Uterus (tissue), 4 donors: ENCODE results near the gene TMEM187. TPM values are rescaled to one million over a fixed set of nuclear protein-coding genes. Genes with fewer than 3 reads are reported as not detected.

Experiments used
- DNase-seq, 2 donors: peaks; one replicate each; pipeline ENCODE4 v3.0.0-alpha.2; 2019 to 2020
- H3K27ac ChIP-seq, 2 donors: fragments of 200-600 bp; sonication (generic); 1 replicate in 1 of 2; 2 replicates in 1 of 2; pipeline ENCODE4 v1.5.1; 2016 to 2018
- H3K27me3 ChIP-seq, 2 donors: fragments of 200-600 bp; sonication (generic); one replicate each; pipeline ENCODE4 v1.5.1; 2018 to 2019; ENCODE audit warnings: control low read depth in 1 of 2
- H3K36me3 ChIP-seq, 2 donors: fragments of 200-600 bp; sonication (generic); one replicate each; pipeline ENCODE4 v1.5.1; 2019; ENCODE audit warnings: control low read depth in 1 of 2
- H3K4me1 ChIP-seq, 2 donors: fragments of 200-600 bp; sonication (generic); one replicate each; pipeline ENCODE4 v1.5.1; 2018 to 2019; ENCODE audit warnings: control low read depth in 1 of 2
- H3K4me3 ChIP-seq, 2 donors: fragments of 200-600 bp; sonication (generic); 1 replicate in 1 of 2; 2 replicates in 1 of 2; pipeline ENCODE4 v1.5.1; 2018 to 2019; ENCODE audit warnings: mild to moderate bottlenecking in 1 of 2
- H3K9me3 ChIP-seq, 2 donors: fragments of 200-600 bp; sonication (generic); one replicate each; pipeline ENCODE4 v1.5.1; 2019; ENCODE audit warnings: control low read depth in 1 of 2
- POLR2A ChIP-seq, 2 donors: fragments of 450-650 bp; IDR thresholded peaks; one replicate each; pipeline ENCODE4 v1.6.1; 2016; ENCODE audit warnings: antibody characterized with exemption in 2 of 2, mild to moderate bottlenecking in 1 of 2, moderate library complexity in 1 of 2
- intact Hi-C: fragments of 100-400 bp; cut with DNase I; formaldehyde crosslinking; loops from one replicate; pipeline ENCODE4 v1.15.1; 2023; ENCODE audit warnings: low total_unique reads
- total RNA-seq, 4 donors: library from RNA; depleted of rRNA in 3 of 4; stranded (reverse); fragments of >200 nt in 3 of 4; gene quantifications; one replicate each; pipeline versions ENCODE4 v1.1.0 to v1.2.4, GENCODE V29; 2014 to 2023
- TF ChIP-seq, protein P1 (sequence below), 4 experiments: fragments of 200-600 bp in 2 of 4; fragments of 450-650 bp in 2 of 4; sonication (generic) in 2 of 4; IDR thresholded peaks; one replicate each; pipeline ENCODE4 v1.5.1; 2016 to 2019; ENCODE audit warnings: antibody characterized with exemption in 4 of 4, mild to moderate bottlenecking in 2 of 4, moderate library complexity in 1 of 4
- donor health status: DM: yes; HTN: yes; CAD: no.

The TMEM187 gene
- total RNA-seq, 4 donors from 2014 or later, result 2.5 to 9.6 (median 6.2) TPM; not detected in 1

DNA sequence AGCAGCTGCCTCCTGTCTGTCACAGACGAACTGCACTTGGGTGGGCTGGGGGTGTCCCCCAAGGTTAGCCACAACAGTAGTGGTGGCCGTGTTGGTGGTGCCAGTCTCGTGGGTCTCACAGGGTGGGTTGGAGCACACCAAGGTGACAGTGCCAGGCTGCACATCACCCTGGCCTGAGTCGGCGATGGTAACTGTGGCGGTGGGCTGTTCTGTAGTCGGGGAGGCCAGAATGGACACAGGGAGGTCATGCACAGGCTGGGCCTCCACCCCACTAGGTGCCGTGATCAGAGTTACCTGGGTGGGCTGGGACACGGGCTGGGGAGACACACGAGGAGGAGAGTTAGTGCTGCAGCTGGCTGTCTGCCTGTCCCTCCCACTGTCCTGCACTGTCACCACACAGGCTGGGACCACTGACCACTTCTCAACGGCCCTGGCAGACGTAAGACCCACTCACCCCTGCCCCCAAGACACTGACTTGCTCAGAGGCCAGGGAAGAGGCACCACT, 17.3 kb upstream of the TMEM187 start:
- no peak for DNase-seq
- no peak overlapping the region for H3K27ac ChIP-seq

DNA sequence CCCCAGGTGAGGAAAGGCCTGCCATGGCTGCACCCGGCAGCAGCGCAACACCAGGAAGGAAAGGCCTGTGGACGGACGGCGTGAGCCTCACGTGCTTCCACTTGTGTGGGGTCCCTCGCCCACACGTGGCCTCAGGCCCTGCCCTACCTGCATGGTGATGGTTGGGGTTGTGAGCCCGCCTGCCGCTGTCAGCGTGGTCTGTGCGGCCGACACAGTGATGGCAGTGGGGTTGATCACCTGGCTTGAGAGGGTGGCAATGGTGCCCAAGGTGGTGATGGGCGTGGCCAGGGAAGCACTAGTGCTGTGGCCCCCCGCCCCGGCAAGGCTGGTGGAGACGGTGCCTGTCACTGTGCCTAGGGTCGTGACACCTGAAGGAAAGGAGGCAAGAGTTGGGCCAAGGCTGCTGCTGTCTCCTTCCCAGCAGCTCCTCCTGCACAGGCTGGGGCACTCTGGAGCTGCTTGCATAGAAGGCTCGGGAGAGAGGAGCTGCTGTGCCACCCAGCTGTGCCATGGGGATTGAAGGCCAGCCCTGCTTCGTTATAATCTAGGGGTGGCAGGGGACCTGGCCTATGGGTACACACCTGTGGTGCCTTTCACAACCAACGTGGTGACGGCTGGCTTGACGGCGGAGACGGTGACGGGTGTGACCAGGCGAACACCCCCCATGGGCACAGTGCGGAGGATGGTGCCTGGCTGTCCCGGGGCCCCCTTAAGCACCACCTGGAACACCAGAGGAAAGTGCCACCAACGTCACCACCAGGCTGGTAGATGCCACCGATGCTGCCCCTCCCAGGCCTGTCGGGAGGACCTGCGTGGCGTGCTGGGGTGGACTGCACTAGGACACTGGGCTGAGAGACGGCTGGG, 16.3 kb upstream of the TMEM187 start:
- no peaks in the 10 kb centered on the region for H3K9me3 ChIP-seq
- DNase-seq, result no peak
- H3K4me3 ChIP-seq, result no peak overlapping the region
- no peaks in the 10 kb centered on the region for H3K27me3 ChIP-seq
- intact Hi-C loops, result no loop called here
- H3K36me3 ChIP-seq, result no peaks in the 10 kb centered on the region
- H3K4me1 ChIP-seq, result no peaks in the 10 kb centered on the region
- no peak overlapping the region for H3K27ac ChIP-seq
- TF ChIP-seq, protein P1, sequence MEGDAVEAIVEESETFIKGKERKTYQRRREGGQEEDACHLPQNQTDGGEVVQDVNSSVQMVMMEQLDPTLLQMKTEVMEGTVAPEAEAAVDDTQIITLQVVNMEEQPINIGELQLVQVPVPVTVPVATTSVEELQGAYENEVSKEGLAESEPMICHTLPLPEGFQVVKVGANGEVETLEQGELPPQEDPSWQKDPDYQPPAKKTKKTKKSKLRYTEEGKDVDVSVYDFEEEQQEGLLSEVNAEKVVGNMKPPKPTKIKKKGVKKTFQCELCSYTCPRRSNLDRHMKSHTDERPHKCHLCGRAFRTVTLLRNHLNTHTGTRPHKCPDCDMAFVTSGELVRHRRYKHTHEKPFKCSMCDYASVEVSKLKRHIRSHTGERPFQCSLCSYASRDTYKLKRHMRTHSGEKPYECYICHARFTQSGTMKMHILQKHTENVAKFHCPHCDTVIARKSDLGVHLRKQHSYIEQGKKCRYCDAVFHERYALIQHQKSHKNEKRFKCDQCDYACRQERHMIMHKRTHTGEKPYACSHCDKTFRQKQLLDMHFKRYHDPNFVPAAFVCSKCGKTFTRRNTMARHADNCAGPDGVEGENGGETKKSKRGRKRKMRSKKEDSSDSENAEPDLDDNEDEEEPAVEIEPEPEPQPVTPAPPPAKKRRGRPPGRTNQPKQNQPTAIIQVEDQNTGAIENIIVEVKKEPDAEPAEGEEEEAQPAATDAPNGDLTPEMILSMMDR (IDR thresholded peaks at IDR 0.05), result no peak
- no peak for TF ChIP-seq POLR2A (IDR thresholded peaks at IDR 0.05)

More for the DNA sequence above, 17.3 kb upstream of the TMEM187 start:
- no peaks in the 10 kb centered on the region for H3K4me1 ChIP-seq
- H3K4me3 ChIP-seq, result no peak overlapping the region
- intact Hi-C loops, result no loop called here
- no peaks in the 10 kb centered on the region for H3K9me3 ChIP-seq
- no peaks in the 10 kb centered on the region for H3K27me3 ChIP-seq
- H3K36me3 ChIP-seq, result no peaks in the 10 kb centered on the region
- TF ChIP-seq POLR2A (IDR thresholded peaks at IDR 0.05), result no peak
- TF ChIP-seq, protein P1 (IDR thresholded peaks at IDR 0.05), result no peak

DNA sequence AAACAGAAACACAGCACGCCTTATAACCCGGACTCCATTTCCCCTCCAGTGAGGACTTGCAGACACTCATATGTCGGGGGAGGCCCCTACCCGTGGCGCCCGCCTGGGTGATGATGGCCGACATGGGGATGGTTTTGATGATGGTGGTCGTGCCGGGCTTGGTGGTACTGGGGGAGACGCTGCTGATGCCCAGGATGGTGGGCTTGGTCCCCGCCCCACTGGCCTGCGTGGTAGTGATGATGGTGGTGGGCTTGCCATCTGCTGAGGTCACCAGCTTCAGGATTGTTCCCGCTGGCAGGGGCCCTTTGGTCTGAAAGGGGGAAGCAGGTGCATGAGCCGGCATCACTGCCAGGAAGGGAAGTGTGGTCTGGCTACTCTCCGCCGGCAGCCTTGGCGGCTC, 15.3 kb upstream of the TMEM187 start:
- no peak for TF ChIP-seq POLR2A (IDR thresholded peaks at IDR 0.05)
- Histone ChIP-seq H3K9me3 (no peaks in the 10 kb centered on the region), H3K36me3 (no peaks in the 10 kb centered on the region), H3K27me3 (no peaks in the 10 kb centered on the region), H3K4me1 (no peaks in the 10 kb centered on the region), H3K27ac (no peak overlapping the region), H3K4me3 (no peak overlapping the region)
- intact Hi-C loops, result no loop called here
- DNase-seq, result no peak

DNA sequence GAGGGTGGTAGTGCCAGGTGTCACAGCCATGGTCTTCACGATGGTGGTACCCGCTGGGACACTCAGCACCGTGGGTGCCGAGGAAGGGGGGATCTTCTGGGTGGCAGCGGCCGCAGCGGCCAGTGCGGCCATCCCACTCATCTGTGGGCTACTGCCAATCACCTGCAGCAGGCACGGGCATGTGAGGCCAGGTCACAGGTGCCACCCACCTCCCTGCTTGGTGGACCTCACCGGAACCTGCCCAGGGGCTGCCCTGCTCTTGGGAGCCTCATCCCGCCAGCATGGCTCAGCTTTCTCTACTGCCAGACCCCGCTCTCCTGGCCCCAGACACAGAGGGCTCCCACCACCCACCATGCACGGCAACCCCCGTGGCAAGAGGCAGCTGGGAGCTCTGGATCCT, 13.9 kb upstream of the TMEM187 start:
- H3K27me3 ChIP-seq, result no peaks in the 10 kb centered on the region
- H3K4me3 ChIP-seq, result no peak overlapping the region
- H3K9me3 ChIP-seq, result no peaks in the 10 kb centered on the region
- no peaks in the 10 kb centered on the region for H3K4me1 ChIP-seq
- no peak overlapping the region for H3K27ac ChIP-seq
- no peak for DNase-seq
- intact Hi-C loops, result no loop called here
- no peaks in the 10 kb centered on the region for H3K36me3 ChIP-seq
- TF ChIP-seq POLR2A (IDR thresholded peaks at IDR 0.05), result no peak
- TF ChIP-seq, protein P1 (IDR thresholded peaks at IDR 0.05), result no peak

DNA sequence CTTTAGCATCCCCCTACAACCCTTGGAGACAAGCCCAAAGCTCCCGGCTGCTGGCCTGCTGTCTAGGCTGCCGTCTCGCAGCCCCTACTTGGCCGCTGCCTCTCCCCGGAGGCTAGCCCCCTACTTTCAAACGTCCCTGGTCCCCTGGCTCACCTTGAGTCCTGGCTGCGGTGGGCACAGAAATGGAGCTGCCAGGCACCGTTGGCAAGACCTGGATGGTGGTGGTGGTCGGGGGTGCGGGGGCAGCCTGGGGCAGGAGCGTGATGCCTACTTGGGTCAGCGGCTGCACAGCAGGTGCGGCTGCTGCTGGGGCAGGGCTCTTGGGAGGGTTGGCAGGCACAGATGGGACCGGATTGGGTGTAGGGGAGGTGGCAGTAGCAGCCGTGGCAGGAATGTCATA, 12.9 kb upstream of the TMEM187 start:
- H3K36me3 ChIP-seq, result no peaks in the 10 kb centered on the region
- no peak overlapping the region for H3K27ac ChIP-seq
- H3K4me3 ChIP-seq, result no peak overlapping the region
- no peaks in the 10 kb centered on the region for H3K4me1 ChIP-seq
- H3K9me3 ChIP-seq, result no peaks in the 10 kb centered on the region
- H3K27me3 ChIP-seq, result no peaks in the 10 kb centered on the region
- TF ChIP-seq POLR2A (IDR thresholded peaks at IDR 0.05), result no peak
- TF ChIP-seq, protein P1 (IDR thresholded peaks at IDR 0.05), result no peak
- intact Hi-C loops, result no loop called here
- DNase-seq, result no peak
